Measurements from ENCODE around the gene MAML2. TPM values are rescaled to one million over a fixed set of nuclear protein-coding genes. Genes with fewer than 3 reads are reported as not detected.

MAML2 gene
- total RNA-seq, 1 donor from 2014 or later: 31.5 TPM

DNA sequence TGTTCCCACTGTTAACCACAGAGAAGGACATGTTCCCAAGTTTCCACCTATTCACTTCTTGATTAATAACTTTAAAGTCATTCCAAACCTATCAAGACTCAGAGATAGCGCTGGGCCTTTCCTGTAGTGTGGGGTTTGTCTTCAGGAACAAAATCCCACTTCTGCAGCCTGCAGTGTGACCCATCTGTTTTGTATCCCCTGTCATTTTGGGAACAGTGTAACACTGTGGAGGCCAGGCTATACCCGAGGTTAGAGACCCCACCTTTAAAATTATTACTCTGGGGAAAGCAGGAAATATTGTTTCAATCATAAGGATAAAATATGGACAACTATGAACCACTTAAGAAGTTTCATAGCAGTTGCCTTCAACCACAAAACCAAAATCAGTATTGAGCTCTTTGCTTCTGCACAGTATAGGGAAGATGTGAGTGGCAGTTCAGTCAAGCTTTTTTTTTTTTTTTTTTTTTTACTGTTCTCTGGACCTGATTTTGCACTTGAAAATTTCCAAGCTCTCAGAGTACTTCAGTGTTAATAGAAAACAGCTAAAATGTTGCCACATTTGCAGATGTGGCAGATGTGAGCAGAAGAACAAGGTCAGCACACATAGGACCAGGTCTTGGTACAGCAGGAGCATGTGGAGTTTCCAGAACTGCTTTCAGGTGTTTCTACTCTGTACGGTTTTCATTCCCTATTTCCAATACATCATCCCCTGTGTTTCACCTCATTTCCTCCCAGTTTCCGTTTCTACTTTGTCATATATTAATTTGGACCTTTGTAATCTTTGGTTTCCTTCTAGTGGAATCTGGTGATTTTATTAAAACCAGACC, 121.5 kb downstream of the MAML2 start:
- TF ChIP-seq, protein P1, sequence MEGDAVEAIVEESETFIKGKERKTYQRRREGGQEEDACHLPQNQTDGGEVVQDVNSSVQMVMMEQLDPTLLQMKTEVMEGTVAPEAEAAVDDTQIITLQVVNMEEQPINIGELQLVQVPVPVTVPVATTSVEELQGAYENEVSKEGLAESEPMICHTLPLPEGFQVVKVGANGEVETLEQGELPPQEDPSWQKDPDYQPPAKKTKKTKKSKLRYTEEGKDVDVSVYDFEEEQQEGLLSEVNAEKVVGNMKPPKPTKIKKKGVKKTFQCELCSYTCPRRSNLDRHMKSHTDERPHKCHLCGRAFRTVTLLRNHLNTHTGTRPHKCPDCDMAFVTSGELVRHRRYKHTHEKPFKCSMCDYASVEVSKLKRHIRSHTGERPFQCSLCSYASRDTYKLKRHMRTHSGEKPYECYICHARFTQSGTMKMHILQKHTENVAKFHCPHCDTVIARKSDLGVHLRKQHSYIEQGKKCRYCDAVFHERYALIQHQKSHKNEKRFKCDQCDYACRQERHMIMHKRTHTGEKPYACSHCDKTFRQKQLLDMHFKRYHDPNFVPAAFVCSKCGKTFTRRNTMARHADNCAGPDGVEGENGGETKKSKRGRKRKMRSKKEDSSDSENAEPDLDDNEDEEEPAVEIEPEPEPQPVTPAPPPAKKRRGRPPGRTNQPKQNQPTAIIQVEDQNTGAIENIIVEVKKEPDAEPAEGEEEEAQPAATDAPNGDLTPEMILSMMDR (IDR thresholded peaks at IDR 0.05): no peak
- ATAC-seq (no peak), DNase-seq (no peak)
- H3K27me3 ChIP-seq (ENCODE audit: low read depth): no peaks in the 10 kb centered on the region
- no peaks in the 10 kb centered on the region for H3K9me3 ChIP-seq
- intact Hi-C loops (cut with DNase I): no loop called here
- H3K4me1 ChIP-seq: peaks cover 52% of the 10 kb centered on the region
- H3K27ac ChIP-seq: peak overlapping the region; percentile 14
- H3K4me3 ChIP-seq: no peak overlapping the region
- no peaks in the 10 kb centered on the region for H3K36me3 ChIP-seq

DNA sequence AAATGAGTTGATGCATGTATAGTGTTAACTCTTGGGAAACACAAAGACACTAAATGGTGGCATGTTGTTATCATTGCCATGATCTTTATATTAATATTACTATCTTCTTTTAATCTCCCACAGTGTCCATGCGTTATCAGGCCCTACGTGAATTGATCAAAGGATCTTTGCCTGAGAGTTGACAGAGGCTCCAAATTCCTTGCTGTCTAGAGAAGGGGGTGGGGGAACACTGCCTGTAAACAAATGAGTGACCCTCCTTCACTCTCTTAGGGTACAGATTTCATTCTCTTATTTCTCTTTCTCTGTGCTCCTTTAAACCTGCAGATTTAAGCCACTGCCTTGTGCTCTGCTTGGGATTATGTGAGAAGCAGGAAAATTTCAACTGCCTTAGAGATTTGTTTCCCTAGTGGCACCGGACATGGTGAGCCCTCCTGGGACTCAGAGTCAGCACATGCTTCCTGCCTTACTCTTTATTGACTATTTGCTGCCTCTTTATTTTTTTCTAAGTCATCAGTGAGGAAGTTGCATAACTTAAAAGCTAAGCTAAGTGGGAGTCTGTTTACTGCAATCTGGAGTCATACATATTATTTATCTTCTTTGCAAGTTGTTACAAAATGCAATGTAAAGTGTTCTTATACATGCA, 122.9 kb downstream of the MAML2 start:
- DNase-seq: no peak
- Histone ChIP-seq H3K4me3 (no peak overlapping the region), H3K9me3 (no peaks in the 10 kb centered on the region), H3K27ac (peak overlapping the region; percentile 47), H3K27me3 (ENCODE audit: low read depth) (no peaks in the 10 kb centered on the region), H3K4me1 (peaks cover 61% of the 10 kb centered on the region), H3K36me3 (no peaks in the 10 kb centered on the region)
- TF ChIP-seq, protein P1 (IDR thresholded peaks at IDR 0.05): no peak
- intact Hi-C loops (cut with DNase I): no loop called here
- peak; percentile 44 to 64 for ATAC-seq

DNA sequence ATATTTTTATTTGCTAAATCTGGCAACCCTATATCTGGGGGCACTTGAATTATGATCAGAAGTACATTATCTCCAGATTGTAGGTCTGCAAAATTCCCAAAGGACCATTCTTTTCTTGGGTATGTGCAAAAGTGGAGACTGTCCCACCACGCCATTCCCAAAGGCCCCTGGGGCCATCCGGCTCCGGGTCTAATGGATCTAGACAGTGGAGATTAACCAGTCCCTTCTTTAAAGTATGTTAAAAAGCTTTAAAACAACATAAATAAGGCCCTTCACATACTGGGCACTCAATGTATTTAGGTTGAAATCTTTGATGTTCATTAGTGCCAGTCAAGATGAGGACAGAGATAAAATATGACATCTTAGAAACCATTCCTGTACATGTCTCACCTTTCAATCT, 124.1 kb downstream of the MAML2 start:
- DNase-seq: no peak
- intact Hi-C loops (cut with DNase I): no loop called here
- no peak for ATAC-seq
- TF ChIP-seq, protein P1 (IDR thresholded peaks at IDR 0.05): no peak
- H3K4me1 ChIP-seq: peaks cover 72% of the 10 kb centered on the region
- H3K4me3 ChIP-seq: no peak overlapping the region
- H3K27ac ChIP-seq: no peak overlapping the region
- no peaks in the 10 kb centered on the region for H3K9me3 ChIP-seq
- no peaks in the 10 kb centered on the region for H3K36me3 ChIP-seq
- H3K27me3 ChIP-seq (ENCODE audit: low read depth): no peaks in the 10 kb centered on the region

DNA sequence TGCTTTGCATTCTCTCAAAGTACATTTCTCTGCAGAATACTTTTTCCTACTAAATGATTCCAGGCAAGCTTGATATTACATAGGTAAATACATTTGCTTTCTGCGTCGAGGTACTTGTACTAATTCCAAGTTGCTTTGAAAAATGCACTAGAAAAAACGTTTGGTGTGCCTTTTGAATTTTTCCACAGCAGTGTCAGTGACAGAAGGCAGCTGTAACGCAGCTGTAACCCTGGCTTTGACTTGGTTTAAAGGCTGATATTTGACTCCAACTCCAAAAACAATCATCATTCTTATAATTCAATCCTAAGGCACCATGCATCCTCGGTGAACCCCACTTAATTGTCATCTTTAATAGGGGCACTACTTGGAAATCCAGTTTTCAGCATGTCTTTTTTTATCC, 125.0 kb downstream of the MAML2 start:
- Histone ChIP-seq H3K4me3 (no peak overlapping the region), H3K36me3 (no peaks in the 10 kb centered on the region), H3K4me1 (peaks cover 80% of the 10 kb centered on the region), H3K9me3 (no peaks in the 10 kb centered on the region), H3K27me3 (ENCODE audit: low read depth) (no peaks in the 10 kb centered on the region), H3K27ac (no peak overlapping the region)
- TF ChIP-seq, protein P1 (IDR thresholded peaks at IDR 0.05): no peak
- intact Hi-C loops (cut with DNase I): no loop called here
- DNase-seq (no peak), ATAC-seq (no peak)

DNA sequence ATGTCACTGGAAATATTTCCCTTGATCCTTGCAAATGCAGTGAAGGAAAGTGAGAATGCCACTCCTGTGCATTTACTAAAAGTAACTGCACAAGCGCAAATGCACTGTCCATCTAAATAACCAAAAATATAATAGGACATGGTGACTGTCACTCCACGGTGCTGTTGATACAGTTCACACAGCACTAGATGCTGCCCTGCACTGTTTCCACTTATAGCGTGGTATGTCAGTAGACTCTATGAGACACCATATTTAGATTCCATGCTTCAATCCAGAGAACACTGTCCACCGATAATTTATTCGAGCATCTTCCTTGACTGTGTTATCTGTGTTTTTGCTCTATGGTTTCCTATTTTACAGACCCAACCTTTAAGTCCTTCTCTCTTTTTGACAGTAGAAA, 125.8 kb downstream of the MAML2 start:
- H3K27ac ChIP-seq: no peak overlapping the region
- peaks cover 84% of the 10 kb centered on the region for H3K4me1 ChIP-seq
- DNase-seq: no peak
- H3K4me3 ChIP-seq: no peak overlapping the region
- intact Hi-C loops (cut with DNase I): no loop called here
- no peaks in the 10 kb centered on the region for H3K9me3 ChIP-seq
- no peaks in the 10 kb centered on the region for H3K27me3 ChIP-seq (ENCODE audit: low read depth)
- H3K36me3 ChIP-seq: no peaks in the 10 kb centered on the region
- ATAC-seq: no peak
- TF ChIP-seq, protein P1 (IDR thresholded peaks at IDR 0.05): no peak
